Pulmonary artery endothelial cell (primary cell): ENCODE measurements around the gene FAM163A. TPM values are rescaled to one million over a fixed set of nuclear protein-coding genes. Genes with fewer than 3 reads are reported as not detected.
"Not testable (repeated sequence)": the region's sequence is repeated elsewhere in the genome, so short reads cannot be mapped to it uniquely, and the experiment has no call there.

Source experiments
- DNase-seq: peaks from one replicate; pipeline ENCODE4 v3.0.0-alpha.2; 2011; ENCODE audit warnings: low read depth, low spot score
- total RNA-seq: library from RNA; depleted of rRNA; stranded (reverse); fragments of >200 nt; gene quantifications from 2 replicates; pipeline ENCODE4 v1.2.3, GENCODE V29; 2014

FAM163A gene
- total RNA-seq, 1 donor from 2014 or later: 0.07 TPM

DNA sequence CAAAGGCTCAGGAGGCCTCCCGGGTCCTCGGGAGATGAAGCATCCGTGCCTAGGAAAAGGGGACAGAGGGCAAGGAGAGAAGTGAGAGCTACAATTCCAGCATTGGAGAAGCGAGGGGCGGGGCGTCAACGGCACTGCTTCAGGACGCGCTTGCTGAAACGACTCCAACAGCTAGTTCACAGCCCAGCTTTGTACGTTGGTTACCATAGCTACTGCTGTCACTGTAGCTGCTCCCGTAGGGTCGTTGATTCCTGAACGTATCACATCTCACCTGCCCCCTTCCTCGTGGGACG, 71.4 kb downstream of the FAM163A start:
- DNase-seq: no peak

DNA sequence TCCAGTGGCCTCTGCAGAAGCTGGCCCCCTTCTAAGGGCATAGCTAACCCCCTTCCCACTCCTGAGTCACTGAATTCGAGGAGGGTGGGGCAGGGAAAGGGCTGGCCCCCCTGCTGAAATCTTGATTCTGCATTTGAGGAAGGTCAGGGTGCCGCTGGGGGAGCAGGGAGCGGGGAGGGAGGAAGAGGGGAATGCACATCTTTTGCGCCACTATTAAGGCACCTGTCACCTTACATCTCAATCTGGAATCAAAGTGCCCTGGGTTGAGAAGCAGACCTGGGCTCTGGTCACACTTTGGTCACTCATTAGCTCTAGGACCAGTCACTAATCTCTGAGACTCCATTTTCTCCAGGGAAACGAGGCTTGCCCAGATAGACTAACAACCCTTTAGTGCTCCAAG, 72.5 kb downstream of the FAM163A start:
- no peak for DNase-seq

DNA sequence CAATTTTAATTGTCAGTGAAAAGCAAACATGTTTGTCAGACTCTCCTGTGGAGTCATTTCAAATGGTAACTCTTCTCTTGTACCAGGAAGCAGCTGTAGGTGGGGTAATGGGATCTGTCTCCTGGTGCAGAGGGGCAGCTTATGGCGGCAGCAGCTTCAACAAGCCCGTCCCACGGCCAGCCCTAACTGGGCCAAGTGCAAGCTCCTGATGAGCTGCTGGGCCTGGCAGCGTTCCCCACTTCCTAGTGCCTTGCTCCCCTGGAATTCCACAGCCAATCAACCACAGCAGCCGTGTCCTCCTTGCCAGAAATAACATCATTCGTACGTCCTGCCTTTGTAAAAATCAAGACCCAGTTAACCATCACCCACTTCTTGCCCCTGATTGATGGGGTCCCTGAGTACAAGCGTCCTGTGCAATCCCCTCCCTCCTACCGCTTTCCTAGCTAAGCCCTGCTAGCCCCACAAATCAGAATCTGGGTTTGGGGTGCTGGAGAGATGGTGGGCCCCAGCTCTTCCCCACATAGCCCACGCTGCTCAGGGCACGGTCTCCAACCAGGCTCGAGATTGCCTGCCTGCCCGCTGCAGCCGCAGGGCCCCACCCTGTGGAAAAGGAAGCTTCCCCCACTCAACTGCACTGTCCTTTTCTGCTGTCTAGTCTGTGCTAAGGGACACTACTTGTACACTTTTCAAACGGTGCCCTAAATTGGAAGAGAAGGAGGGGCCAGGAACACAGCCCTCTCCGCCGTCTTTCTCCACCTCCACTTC, 73.3 kb downstream of the FAM163A start:
- DNase-seq: peak; percentile 62

DNA sequence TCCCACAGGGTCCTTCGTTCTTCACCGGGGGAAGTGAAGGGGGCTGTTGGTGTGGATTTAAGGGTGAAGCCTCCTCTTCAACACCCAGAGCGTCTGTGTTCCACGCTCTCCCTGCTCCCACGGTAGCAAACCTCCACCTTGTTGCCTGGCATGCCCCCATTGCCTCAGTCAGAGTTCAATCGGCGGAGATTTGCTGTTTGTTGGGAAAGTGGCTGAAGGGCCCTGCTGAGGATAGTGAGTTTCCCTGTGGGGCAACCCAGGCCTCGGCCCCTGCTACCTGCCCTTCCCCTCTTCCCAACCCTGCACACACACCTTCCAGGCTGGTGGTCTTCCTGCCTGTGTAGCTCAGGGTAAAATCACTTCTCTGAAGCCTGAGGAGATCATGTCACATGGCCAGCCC, 74.0 kb downstream of the FAM163A start:
- no peak for DNase-seq

DNA sequence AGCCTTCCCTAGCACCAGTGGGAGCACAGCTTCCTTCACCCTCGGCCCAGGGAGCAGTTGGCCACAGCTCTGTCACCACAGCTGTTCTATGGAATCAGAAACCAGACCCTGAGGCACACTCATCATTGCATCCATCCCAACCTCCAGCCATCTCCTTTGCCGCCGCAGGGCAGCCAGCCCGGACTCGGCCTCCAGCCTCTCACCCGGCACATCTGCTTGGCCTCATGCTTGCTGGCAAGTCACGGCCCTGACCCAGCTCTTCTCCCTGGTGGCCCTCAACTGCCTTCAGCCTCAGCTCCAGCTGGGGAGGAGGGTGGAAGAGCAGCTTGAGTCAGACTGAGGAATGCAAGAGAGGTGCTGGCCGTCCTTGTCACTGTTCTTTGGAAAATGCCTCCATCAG, 74.7 kb downstream of the FAM163A start:
- DNase-seq: no peak

DNA sequence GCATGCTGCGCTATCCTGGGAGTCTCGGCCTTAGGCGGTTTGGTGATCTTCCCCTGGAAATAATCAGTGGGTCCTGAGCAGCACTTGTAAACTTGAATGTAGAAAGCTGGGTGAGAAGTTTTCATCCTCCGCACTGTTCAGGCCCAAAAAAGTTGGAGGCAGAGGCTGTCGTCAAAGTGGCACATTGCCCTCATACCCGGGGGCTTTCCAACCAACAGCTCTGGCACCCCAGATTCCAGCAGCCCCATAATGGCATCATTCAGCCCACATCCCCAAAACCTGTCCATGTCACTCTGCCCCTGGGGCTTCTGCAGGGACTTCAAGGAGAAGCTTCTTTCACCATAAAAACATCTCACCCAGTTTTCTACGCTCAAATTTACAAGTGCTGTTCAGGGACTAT, 75.2 kb downstream of the FAM163A start:
- DNase-seq: no peak

DNA sequence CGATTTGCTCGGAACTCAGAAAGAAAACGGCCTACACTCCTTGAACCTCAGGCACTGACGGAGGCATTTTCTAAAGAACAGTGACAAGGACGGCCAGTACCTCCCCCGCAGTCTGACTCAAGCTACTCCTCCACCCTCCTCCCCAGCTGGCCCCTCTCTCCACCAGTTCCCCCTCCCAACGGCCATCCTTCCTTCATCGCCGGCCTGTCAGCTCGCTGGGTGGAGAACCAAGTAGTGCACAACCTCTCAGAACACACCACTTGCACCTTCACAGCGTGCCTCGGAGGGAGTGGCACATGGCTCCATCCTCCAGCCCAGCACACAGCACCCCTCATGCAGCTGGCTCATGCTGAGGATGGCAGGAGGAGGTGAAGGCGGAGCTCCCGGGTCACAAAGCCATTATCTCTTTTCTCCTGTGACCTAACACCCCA, 75.7 kb downstream of the FAM163A start:
- DNase-seq: no peak

DNA sequence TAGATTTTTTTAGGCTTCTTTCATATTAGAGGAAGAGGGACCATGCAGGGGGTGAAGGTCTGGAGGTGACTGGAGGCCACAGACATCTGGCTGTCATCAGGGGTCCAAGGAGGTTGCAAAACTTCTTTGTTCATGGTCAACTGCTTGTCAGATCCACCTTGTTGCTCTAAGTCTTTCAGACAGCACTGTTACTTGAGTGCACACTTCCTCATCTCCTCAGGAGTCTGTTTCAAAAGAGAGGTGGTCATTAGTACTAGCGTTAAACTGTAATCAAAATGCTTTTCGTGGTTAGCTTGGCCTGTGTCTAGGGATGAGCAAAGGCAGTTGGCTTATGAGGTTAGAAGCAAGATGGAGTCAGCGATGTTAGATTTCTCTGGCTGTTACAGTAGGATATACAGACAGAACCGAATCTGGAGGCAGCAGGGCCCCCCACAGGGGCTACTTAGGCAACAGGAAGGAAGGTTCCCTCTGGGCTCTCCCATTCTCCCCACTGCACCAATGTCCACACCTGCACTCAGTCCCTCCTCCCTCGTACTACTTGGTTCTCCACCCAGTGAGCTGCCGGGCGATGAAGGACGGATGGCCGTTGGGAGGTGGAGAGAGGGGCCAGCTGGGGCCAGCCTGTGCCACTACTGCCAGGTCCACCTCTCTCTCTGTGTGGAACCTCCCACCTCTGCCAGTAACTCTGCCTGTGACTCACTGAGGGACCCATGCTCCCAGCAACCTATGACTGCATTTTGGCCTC, 77.3 kb downstream of the FAM163A start:
- DNase-seq: no peak

DNA sequence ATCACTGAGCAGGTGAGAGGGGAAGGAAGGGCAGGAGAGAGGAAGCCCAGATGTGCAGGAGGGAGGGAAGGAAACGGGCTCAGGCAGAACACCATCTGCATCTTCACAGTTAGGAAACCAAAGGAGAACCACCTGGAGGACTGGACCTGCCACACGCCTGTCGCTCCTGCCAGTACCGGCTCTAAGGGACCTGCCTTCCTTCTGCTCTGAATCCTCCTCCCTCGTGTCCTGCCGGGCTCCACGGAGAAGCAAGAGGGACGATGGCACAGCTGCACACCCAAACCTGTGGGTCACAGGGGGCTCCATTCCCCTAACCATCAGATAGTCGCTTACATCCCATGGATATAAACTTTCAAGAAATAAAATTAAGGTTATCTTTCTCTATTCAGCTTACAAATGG, 78.4 kb downstream of the FAM163A start:
- DNase-seq: no peak

DNA sequence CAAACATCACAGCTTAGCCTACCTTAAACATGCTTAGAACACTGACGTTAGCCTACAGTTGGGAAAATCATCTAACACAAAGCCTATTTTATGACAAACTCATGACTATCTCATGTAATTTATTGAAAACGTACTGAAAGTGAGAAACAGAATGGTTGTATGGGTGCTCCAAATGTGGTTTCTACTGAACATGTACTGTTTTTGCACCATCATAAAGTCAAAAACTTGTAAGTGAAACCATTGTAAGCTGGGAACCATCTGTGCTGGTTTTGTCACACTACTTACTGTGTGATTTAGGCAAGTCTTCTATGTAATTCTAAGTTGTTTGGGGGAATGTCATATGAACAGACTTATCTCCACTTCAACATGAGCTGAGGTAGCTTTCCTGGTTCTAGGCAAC, 79.0 kb downstream of the FAM163A start:
- DNase-seq: no peak

DNA sequence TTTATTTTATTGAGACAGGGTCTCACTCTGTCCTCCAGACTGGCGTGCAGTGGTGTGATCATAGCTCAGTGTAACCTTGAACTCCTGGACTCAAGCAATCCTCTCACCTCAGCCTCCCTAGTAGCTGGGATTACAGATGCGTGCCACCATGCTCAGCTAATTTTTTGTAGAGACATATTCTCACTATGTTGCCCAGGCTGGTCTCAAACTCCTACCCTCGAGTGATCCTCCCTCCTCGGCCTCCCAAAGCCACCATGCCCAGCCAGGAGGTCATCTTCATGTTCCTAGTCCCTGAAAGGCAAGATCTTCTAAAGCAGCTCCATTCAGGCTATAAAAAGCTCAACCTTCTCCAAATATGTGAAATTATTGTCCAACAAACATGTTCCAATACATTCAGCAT, 80.6 kb downstream of the FAM163A start:
- no peak for DNase-seq

DNA sequence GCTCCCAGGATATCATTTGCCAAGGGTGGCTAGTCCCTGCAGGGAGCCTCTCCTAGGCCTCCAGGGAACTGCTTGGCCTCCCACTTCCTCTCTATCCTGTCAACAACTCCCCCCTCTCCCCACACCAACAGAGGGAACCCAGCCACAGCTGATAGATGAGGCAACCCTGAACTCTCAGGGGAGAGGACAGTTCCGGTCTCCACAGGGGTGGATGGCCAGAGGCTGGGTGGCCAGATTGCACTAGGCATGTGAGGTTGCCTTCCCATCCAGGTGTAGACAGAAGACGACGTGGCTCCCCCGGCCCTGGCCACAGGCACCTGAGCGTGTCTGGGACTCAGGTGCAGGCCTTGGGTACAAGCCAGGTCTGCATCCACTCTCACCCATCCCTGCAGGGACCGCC, 81.2 kb downstream of the FAM163A start:
- DNase-seq: no peak

DNA sequence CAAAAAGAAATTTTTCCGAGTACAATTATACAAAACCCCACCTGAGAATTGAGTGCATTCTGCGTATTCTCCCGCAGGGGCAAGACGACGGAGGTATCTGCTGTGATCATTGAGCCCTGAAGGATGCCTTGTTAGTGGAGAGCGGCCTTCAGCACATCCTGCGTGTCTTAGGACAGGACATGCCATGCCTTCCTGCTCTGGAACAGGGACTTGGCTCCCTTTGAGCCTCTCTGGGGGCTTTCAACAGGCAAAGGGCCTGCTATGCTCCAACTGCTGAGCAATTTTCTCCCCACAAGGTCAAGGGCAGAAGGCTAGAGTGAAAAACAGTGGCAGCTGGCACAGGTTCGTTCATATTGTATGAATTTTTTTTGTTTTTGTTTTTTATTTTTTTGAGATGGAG, 82.1 kb downstream of the FAM163A start:
- DNase-seq: no peak

DNA sequence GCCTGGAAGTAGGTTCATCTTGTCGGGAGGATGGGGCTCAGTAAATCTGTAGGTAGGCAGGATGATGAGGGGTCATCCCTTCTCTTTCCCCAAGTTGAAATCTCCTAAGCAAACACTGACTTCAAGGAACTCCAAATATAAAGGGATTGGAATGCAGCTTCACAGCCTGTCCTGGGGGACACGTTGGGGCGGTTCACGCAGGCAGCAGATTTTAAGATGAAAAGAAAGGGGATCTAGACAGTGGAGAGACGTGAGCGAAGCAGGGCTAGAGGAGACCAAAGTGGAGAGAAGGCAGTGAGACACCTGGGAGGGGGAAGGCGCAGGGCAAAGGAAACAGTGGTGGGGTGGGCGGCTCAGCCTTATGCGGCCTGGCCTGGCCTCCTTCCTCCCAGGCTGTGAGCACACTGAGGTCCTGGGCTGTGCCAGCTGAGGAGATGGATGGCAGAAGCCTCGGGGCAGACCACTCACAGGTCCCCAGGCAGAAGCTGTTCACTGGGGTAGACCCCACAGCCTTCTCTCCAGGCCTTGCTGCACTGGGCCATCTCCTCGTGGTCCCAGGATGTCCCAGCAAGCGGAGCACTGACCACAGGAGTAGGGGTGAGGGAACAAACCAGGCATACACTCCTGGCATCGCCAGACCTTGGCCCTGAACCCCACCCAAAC, 82.8 kb downstream of the FAM163A start:
- no peak for DNase-seq

DNA sequence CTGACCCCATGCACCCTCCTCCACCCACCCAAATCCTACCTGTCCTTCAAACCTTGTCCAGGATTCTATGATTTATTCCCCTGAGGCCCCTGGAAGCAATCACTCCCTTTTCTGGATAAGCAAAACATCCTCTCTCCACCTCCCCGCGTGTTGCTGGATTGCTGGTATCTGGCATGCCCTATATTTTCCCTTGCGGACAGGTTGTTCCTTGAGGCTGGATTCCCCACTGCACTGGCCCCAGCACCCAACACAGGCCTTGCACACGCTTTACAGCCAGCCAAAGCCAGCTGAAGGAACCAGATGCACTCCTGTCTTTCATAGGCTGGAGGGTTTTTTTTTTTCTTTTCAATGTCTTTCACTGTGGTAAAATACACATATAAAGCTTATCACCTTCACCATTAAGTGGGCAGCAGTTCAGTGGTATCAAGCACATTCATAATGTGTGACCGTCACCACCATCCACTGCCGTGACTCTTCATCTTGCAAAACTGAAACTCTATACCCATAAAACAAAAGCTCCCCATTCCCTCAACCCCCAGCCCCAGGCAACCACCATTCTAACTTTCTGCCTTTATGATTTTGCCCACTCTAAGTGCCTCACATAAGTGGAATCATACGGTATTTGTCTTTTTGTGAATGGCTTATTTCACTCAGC, 83.7 kb downstream of the FAM163A start:
- no peak for DNase-seq

DNA sequence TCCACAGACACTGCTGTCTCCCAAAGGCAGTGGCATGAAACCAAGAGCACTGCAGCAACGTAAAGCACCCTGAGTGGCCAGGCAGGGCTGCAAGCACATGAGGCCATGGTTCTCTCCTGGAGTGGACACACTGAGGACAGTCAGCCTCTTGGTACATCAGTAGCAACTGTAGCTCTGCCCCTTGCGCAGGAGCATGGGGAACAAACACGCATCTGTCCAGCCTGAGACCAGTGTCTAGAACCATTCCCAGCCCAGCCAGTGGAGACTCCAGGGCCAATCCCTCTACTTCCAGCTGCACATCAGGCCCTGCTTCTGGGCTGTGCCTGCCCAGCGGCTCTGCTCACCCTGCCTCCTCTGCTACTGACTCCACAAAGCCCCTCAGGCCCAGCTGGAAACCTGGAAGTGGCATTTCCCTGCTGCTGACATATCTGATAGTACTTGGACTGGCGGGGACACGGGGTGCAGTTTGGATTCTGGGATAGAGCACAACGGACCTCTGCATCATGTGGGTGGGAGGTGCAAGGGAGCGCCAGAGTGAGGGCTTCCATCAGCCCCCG, 85.5 kb downstream of the FAM163A start:
- DNase-seq: no peak

DNA sequence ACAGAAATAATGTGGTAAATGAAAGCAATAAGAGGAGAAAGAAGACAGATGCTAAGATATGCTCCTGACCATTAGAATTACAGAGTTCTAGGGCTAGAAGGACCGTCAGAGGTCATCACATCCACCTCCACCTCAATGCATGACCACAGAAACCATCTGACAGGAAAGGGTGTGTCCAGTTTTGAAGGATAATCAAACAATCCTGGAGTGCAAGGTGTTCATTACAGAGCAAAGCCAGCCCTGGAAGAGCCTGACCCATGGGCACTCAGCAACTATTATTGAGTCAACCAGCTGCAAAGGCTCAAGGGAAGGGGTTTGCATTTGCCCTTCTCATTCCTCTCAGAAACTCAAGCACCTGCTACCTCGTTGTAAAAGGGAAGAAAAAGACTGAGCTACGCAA, 88.1 kb downstream of the FAM163A start:
- DNase-seq: no peak

DNA sequence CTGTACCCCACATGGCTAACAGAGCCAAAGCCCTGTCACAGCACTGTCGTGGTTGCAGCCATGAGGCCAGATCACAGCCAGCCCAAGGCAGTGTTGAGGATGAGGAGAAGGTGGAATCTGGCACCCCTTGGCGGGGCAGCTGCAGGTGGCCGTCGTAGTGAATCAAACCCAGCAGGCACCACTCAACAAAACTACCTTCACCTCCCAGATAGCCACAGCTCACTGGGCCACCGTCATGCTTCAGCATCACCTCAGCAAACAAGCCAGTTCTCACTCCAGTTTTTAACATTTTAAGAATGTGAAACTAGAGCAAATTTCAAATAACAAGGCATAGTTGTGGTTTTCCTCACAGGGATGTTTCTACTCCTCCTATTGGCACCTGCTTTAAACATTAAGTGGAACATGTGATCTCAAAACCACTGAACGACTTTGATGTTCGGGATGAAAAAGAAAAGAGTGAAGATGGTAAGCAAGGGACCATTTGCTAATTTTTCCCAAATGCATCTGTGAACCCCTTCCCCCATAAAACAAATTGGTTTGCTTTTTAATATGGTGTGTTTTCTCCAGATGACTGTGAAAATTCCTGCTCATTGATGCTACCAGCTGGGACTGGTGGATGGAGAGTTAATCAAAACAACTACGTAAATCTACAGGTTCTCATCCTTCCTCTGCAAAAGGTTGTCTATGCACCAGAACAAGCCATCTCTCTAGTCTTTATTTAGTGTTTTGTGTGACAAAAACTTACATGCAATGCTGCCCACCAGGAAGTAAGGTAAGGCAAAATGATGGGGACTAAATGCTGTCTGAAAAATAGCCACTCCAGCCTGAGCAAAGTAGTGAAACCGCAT, 89.0 kb downstream of the FAM163A start:
- no peak for DNase-seq

DNA sequence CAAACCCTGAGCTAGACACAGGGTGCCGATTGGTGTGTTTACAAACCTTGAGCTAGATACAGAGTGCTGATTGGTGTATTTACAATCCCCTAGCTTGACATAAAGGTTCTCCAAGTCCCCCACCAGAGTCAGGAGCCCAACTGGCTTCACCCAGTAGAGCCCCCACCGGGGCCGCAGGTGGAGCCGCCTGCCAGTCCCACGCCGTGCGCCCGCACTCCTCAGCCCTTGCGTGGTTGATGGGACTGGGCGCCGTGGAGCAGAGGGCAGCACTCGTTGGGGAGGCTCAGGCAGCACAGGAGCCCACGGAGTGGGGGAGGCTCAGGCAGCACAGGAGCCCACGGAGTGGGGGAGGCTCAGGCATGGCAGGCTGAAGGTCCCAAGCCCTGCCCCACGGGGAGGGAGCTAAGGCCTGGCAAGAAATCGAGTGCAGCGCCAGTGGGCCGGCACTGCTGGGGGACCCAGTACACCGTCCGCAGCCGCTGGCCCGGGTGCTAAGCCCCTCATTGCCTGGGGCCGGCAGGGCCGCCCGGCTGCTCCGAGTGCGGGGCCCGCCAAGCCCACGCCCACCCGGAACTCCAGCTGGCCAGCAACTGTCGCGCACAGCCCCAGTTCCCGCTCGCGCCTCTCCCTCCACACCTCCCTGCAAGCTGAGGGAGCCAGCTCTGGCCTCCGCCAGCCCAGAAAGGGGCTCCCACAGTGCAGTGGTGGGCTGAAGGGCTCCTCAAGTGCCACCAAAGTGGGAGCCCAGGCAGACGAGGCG, 93.8 kb downstream of the FAM163A start:
- DNase-seq: not testable (repeated sequence)

DNA sequence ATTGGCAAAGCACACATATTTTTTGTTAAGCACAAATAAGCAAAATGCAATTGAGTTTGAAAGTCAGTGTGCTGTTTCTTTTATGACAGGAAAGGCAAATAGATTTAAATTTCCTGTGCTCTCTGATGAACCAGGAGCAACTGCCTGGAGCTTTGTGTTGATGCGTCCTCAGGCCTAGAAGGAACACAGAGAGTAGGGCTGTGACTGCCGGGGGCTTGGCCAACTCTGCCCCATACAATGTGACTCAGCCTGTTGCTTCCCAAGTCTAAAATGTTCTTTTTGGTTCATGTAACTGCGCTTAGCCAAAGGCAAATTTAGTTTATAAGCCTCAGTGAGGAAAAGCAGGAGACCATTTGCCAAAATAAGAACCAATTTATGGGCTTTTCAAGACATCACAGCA, 97.0 kb downstream of the FAM163A start:
- DNase-seq: no peak
